ENCODE results near the gene TTC23L. TPM values are rescaled to one million over a fixed set of nuclear protein-coding genes. Genes with fewer than 3 reads are reported as not detected.
"Not testable (repeated sequence)": the region's sequence is repeated elsewhere in the genome, so short reads cannot be mapped to it uniquely, and the experiment has no call there.

Gene TTC23L
- total and polyA plus RNA-seq, 4 donors = 0.51 to 4.4 (median 1.1) TPM

DNA sequence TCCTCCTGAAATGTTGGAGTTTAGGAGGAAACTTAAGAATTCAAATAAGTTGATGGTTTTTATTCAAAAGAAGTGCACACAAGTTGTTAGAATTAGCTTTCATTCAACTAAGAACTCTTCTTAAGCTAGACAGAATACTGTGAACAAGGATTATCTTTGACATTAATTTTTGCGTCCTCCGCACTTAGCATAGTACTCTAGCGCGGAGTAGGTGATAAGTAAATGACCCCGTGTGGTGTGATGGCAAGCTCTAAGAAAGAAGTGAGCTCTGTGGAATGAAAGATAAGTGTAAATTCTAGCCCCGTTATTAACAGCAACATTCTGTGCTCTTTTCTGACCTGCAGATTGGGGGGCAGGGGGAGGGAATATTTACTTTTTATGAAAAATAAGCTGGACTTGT lies 77.6 kb downstream of the TTC23L start:
- WGBS, 2 donors = 31 to 33% methylated on average over 6 of the region's 6 CpGs
- no peaks in the 10 kb centered on the region for H3K27me3 ChIP-seq (ENCODE audit: control insufficient read depth in 3 of 3, insufficient read depth in 3 of 3, low read length in 2 of 3)
- H3K27ac ChIP-seq (ENCODE audit: low read depth in 1 of 2, low read length in 1 of 2) = peak overlapping the region in 1 of 2 donors; percentile 40
- H3K36me3 ChIP-seq (ENCODE audit: control insufficient read depth in 4 of 4, insufficient read depth in 4 of 4, low read length in 4 of 4) = peaks cover 3 to 17% (median 8%) of the 10 kb centered on the region in 4 donors
- no peaks in the 10 kb centered on the region for H3K9me3 ChIP-seq (ENCODE audit: control insufficient read depth in 4 of 4, insufficient read depth in 3 of 4, low read length in 3 of 4)
- peak overlapping the region; percentile 71 to 89 for H3K9ac ChIP-seq (ENCODE audit: insufficient read depth in 1 of 2, low read length in 2 of 2)
- H3K4me3 ChIP-seq = peak overlapping the region; percentile 94
- TF ChIP-seq, protein P1, sequence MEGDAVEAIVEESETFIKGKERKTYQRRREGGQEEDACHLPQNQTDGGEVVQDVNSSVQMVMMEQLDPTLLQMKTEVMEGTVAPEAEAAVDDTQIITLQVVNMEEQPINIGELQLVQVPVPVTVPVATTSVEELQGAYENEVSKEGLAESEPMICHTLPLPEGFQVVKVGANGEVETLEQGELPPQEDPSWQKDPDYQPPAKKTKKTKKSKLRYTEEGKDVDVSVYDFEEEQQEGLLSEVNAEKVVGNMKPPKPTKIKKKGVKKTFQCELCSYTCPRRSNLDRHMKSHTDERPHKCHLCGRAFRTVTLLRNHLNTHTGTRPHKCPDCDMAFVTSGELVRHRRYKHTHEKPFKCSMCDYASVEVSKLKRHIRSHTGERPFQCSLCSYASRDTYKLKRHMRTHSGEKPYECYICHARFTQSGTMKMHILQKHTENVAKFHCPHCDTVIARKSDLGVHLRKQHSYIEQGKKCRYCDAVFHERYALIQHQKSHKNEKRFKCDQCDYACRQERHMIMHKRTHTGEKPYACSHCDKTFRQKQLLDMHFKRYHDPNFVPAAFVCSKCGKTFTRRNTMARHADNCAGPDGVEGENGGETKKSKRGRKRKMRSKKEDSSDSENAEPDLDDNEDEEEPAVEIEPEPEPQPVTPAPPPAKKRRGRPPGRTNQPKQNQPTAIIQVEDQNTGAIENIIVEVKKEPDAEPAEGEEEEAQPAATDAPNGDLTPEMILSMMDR (IDR thresholded peaks at IDR 0.05; ENCODE audit: control extremely low read depth, extremely low read depth) = no peak
- ATAC-seq (ENCODE audit: insufficient read depth, low FRiP score) (no peak), DNase-seq (no peak)
- H3K4me1 ChIP-seq (ENCODE audit: control insufficient read depth in 5 of 5, insufficient read depth in 5 of 5, low read length in 5 of 5) = peaks cover 0 to 20% (median 15%) of the 10 kb centered on the region in 5 donors

DNA sequence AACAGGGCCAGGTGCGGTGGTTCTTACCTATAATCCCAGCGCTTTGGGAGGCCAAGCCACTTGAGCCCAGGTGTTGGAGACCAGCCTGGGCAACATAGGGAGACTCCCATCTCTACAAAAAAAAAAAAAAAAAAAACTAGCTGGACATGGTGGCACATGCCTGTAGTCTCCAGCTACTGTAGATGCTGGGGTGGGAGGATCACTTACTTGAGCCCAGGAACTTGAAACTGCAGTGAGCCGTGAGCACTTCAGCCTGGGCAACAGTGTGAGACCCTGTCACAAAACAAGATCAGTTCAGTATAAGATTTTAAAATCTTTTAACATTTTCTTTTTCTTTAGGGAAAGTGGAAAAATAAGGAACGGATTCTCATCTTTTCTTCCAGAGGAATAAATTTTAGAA lies 79.1 kb downstream of the TTC23L start:
- WGBS, 2 donors = 87 to 93% methylated on average over 4 of the region's 4 CpGs
- TF ChIP-seq, protein P1 (IDR thresholded peaks at IDR 0.05; ENCODE audit: control extremely low read depth, extremely low read depth) = no peak
- ATAC-seq (ENCODE audit: insufficient read depth, low FRiP score) (no peak), DNase-seq (no peak)
- no peak overlapping the region for H3K4me3 ChIP-seq
- no peaks in the 10 kb centered on the region for H3K27me3 ChIP-seq (ENCODE audit: control insufficient read depth in 3 of 3, insufficient read depth in 3 of 3, low read length in 2 of 3)
- no peak overlapping the region for H3K27ac ChIP-seq (ENCODE audit: low read depth in 1 of 2, low read length in 1 of 2)
- peaks cover 2 to 16% (median 10%) of the 10 kb centered on the region in 4 donors for H3K36me3 ChIP-seq (ENCODE audit: control insufficient read depth in 4 of 4, insufficient read depth in 4 of 4, low read length in 4 of 4)
- H3K9me3 ChIP-seq (ENCODE audit: control insufficient read depth in 4 of 4, insufficient read depth in 3 of 4, low read length in 3 of 4) = no peaks in the 10 kb centered on the region
- no peak overlapping the region for H3K9ac ChIP-seq (ENCODE audit: insufficient read depth in 1 of 2, low read length in 2 of 2)
- peaks cover 0 to 20% (median 15%) of the 10 kb centered on the region in 5 donors for H3K4me1 ChIP-seq (ENCODE audit: control insufficient read depth in 5 of 5, insufficient read depth in 5 of 5, low read length in 5 of 5)

DNA sequence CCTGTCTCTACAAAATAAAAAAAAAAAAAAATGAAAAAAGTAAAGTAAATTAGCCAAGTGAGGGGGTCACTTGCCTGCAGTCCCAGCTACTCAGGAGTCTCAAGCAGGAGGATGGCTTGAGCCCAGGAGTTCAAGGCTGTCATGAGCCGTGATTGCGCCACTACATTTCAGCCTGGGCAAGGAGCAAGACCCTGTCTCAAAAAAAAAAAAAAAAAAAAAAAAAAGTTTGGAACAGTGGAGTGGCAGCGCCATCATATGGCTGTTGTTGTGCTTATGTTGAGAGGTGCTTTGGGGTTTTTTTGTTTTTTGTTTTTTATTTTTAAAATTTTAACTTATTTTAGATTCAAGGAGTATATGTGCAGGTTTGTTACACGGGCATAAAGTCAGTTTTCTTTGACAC lies 80.1 kb downstream of the TTC23L start:
- H3K27me3 ChIP-seq (ENCODE audit: control insufficient read depth in 3 of 3, insufficient read depth in 3 of 3, low read length in 2 of 3) = no peaks in the 10 kb centered on the region
- H3K4me1 ChIP-seq (ENCODE audit: control insufficient read depth in 5 of 5, insufficient read depth in 5 of 5, low read length in 5 of 5) = peaks cover 0 to 15% (median 10%) of the 10 kb centered on the region in 5 donors
- no peak for ATAC-seq (ENCODE audit: insufficient read depth, low FRiP score)
- H3K36me3 ChIP-seq (ENCODE audit: control insufficient read depth in 4 of 4, insufficient read depth in 4 of 4, low read length in 4 of 4) = peaks cover 4 to 21% (median 16%) of the 10 kb centered on the region in 4 donors
- DNase-seq = no peak
- no peaks in the 10 kb centered on the region for H3K9me3 ChIP-seq (ENCODE audit: control insufficient read depth in 4 of 4, insufficient read depth in 3 of 4, low read length in 3 of 4)
- no peak overlapping the region for H3K27ac ChIP-seq (ENCODE audit: low read depth in 1 of 2, low read length in 1 of 2)
- 86 to 90% methylated on average over 4 of the region's 4 CpGs for WGBS, 2 donors
- no peak overlapping the region for H3K9ac ChIP-seq (ENCODE audit: insufficient read depth in 1 of 2, low read length in 2 of 2)
- TF ChIP-seq, protein P1 (IDR thresholded peaks at IDR 0.05; ENCODE audit: control extremely low read depth, extremely low read depth) = no peak
- no peak overlapping the region for H3K4me3 ChIP-seq

DNA sequence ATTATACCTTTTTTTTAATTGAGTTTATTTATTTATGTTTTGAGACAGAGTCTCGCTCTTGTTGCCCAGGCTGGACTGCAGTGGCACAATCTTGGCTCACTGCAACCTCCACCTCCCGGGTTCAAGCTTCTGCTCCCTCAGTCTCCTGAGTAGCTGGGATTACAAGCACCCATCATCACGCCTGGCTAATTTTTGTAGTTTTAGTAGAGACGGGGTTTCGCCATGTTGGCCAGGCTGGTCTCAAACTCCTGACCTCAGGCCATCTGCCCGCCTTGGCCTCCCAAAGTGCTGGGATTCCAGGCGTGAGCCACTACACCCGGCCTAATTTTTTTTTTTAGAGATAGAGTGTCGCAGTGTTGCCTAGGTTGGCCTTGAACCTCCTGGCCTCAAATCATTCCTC lies 84.3 kb downstream of the TTC23L start:
- peaks cover 8 to 28% (median 24%) of the 10 kb centered on the region in 4 donors for H3K36me3 ChIP-seq (ENCODE audit: control insufficient read depth in 4 of 4, insufficient read depth in 4 of 4, low read length in 4 of 4)
- not testable (repeated sequence) for H3K27ac ChIP-seq (ENCODE audit: low read depth in 1 of 2, low read length in 1 of 2); H3K4me3 ChIP-seq; DNase-seq; ATAC-seq (ENCODE audit: insufficient read depth, low FRiP score); H3K4me1 ChIP-seq (ENCODE audit: control insufficient read depth in 5 of 5, insufficient read depth in 5 of 5, low read length in 5 of 5); H3K9ac ChIP-seq (ENCODE audit: insufficient read depth in 1 of 2, low read length in 2 of 2); H3K27me3 ChIP-seq (ENCODE audit: control insufficient read depth in 3 of 3, insufficient read depth in 3 of 3, low read length in 2 of 3); H3K9me3 ChIP-seq (ENCODE audit: control insufficient read depth in 4 of 4, insufficient read depth in 3 of 4, low read length in 3 of 4)
- 89 to 94% methylated on average over 9 of the region's 9 CpGs for WGBS, 2 donors
